Bronchial epithelial cell (primary cell): ENCODE results near the gene ZBED4. TPM values are rescaled to one million over a fixed set of nuclear protein-coding genes. Genes with fewer than 3 reads are reported as not detected.
"Not testable (repeated sequence)": the region's sequence is repeated elsewhere in the genome, so short reads cannot be mapped to it uniquely, and the experiment has no call there.

Source experiments
- DNase-seq: peaks from one replicate; pipeline ENCODE4 v3.0.0-alpha.2; 2010; ENCODE audit warnings: low read depth
- FAIRE-seq: peaks from 2 replicates; lab custom pipeline; 2011; peaks lifted over from hg19 to GRCh38; lab: Jason Lieb, UNC
- H3K27me3 ChIP-seq: 2 replicates; pipeline ENCODE4 v1.5.1; 2011; ENCODE audit warnings: low read length; ENCODE audit not compliant: control insufficient read depth, insufficient read depth
- H3K36me3 ChIP-seq: 2 replicates; pipeline ENCODE4 v1.5.1; 2011; ENCODE audit warnings: low read length; ENCODE audit not compliant: control insufficient read depth, insufficient read depth
- H3K4me3 ChIP-seq: 2 replicates; pipeline ENCODE4 v1.5.1; 2011; ENCODE audit warnings: mild to moderate bottlenecking, low read depth, low read length, control low read depth
- CTCF ChIP-seq: IDR thresholded peaks from 2 replicates; pipeline ENCODE4 v1.5.1; 2011; ENCODE audit warnings: mild to moderate bottlenecking, moderate library complexity, low read length, control low read depth, inconsistent platforms; ENCODE audit not compliant: insufficient read depth, severe bottlenecking
- total RNA-seq: library from RNA; depleted of rRNA; stranded (reverse); fragments of >200 nt; gene quantifications from 2 replicates; pipeline ENCODE4 v1.2.1, GENCODE V29; 2014

Gene ZBED4
- total RNA-seq, 1 donor from 2014 or later: 14.0 TPM

DNA sequence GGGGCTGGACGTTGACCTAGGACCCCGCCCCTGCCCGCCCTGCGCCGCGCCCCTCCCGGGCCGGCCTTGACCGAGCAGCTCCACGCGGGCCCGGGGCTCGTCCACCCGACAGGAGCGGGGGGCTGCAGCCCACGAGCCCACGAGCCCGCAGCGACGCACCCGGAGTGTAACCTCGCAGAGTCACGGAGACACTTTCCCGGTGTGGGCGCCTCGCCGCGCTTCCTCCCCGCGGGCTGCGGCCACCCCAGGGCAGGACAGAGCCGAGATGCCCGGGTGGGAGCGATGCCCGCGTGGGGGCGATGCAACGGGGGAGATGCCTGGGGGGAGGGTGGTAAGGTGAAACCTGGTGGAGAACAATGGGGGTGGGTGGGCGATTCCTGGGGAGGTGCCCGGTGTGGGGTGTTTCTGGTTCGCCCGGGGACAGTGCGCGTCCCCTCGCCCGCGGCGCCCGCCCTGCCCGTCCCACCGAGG, 4.9 kb upstream of the ZBED4 start:
- DNase-seq (no peak), FAIRE-seq (no peak)
- Histone ChIP-seq H3K27me3 (peaks cover 16% of the 10 kb centered on the region), H3K36me3 (no peaks in the 10 kb centered on the region), H3K4me3 (peak overlapping the region; percentile 10)
- TF ChIP-seq CTCF: no peak

GRCh38 chr22:49849161-49850020, 4.3 kb upstream of the ZBED4 start:
- TF ChIP-seq CTCF: no peak
- Histone ChIP-seq H3K36me3 (no peaks in the 10 kb centered on the region), H3K4me3 (no peak overlapping the region), H3K27me3 (peaks cover 16% of the 10 kb centered on the region)
- DNase-seq: no peak
- no peak for FAIRE-seq

DNA sequence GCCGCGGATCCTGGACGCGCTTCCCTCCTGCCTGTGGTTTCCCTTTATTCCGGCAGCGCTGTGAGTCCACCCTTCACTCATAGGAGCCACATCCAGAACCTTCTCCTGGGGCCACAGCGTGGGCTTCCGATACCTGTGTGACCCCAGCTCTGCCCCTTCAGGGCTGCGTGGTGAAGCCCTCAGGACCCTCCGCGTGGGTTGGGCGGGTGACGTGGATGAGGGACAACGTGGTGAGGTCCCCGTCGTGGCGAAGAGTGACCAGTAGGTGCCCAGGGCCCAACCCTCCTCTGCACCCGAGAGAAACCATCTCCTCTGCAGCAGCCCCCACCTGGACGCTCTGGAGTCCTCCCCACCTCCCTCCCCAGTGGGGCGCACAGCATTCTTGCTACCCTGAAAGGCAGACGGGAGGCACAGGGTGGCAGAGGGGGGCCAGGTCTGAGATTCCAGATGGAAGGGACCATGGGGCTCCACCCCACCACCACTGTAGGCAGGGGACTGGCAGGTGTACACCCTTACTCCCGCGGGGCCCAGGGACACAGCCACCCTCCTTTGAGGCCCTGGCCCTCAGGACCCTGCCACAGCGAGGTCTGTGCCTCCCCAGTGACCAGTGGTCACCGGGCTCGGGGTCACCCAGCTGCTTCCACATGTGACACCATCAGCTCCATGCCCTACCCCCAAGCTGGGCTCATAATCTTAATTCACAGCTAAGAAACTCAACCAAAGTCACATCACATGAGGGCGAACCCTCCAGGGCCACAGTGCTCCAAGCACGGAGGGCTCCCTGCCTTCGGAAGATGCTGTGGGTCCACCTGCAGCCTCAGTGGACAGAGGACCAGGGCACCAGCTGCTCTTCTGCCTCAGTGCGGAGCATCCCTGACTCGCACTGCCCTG, 3.4 kb upstream of the ZBED4 start:
- H3K36me3 ChIP-seq: no peaks in the 10 kb centered on the region
- TF ChIP-seq CTCF: no peak

DNA sequence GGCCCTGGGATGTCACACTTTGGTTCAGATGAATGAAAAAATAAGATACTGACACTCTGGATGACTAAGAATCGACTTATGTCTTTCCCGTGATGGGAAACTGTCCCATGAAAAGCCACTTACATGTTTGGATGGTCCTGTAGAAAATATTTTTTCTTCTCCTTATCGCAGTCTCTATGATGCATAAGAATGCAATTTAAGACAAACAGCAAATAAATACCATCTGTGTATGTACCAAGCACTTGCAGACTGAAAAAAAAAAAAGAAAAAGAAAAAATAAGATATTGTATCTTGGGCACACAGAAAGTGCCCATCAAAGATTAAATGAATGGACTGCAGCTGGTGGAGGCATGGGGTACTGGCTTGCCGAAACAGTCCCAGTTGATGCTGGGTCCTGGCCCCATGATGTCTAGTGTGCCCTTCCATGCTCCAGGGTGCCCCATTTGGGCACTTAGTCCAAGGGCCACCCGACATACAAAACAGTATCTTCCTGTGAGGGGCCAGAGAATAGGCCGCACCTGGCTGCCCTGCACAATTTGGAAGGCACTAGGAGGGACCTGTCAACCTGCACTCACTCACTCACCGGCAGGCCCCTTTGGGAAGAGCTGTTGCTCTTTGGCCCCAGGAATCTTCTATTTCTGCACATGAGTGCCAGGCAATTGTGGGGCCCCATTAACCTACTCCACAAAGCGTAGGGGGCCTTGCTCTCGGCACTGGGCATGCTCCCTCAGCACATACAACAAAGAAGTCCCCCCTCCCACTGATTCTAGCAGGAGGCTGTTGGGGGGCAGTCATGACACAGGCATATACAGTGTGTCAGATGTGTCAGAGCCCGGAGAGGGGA, 2.5 kb upstream of the ZBED4 start:
- peaks cover 14% of the 10 kb centered on the region for H3K27me3 ChIP-seq
- no peak for TF ChIP-seq CTCF
- no peaks in the 10 kb centered on the region for H3K36me3 ChIP-seq
- DNase-seq: no peak
- FAIRE-seq: no peak
- H3K4me3 ChIP-seq: no peak overlapping the region

More for the DNA sequence above, 3.4 kb upstream of the ZBED4 start:
- H3K4me3 ChIP-seq: no peak overlapping the region
- no peak for DNase-seq
- FAIRE-seq: no peak
- peaks cover 14% of the 10 kb centered on the region for H3K27me3 ChIP-seq

GRCh38 chr22:49852568-49852897, 1.1 kb upstream of the ZBED4 start:
- not testable (repeated sequence) for DNase-seq, H3K36me3 ChIP-seq, FAIRE-seq
- H3K27me3 ChIP-seq: peaks cover 14% of the 10 kb centered on the region
- H3K4me3 ChIP-seq: peak overlapping the region; percentile 83
